Naive B cell (primary cell): Measurements from ENCODE around the gene CAMTA1. TPM values are rescaled to one million over a fixed set of nuclear protein-coding genes. Genes with fewer than 3 reads are reported as not detected.

Experiments
- ATAC-seq, 2 donors: fragments of 150-1000 bp; cut with Tn5 transposase; 2 replicates each; pipeline ENCODE4 v1.10.0; 2021; ENCODE audit warnings: low read depth in 2 of 2, mild to moderate bottlenecking in 2 of 2, moderate library complexity in 2 of 2
- DNase-seq: peaks from one replicate; pipeline ENCODE4 v3.0.0; 2022
- H3K27ac Mint-ChIP-seq, 6 donors: one replicate each; pipeline ENCODE4 v1.8.0; 2020 to 2022; ENCODE audit warnings: mild to moderate bottlenecking in 6 of 6, mixed read lengths in 6 of 6, moderate library complexity in 5 of 6, inconsistent platforms in 2 of 6
- H3K27me3 Mint-ChIP-seq, 3 donors: one replicate each; pipeline ENCODE4 v1.8.0; 2021 to 2022; ENCODE audit warnings: mixed read lengths in 3 of 3, mild to moderate bottlenecking in 1 of 3
- H3K36me3 Mint-ChIP-seq, 2 donors: one replicate each; pipeline ENCODE4 v1.8.0; 2020 to 2022; ENCODE audit warnings: mixed read lengths in 2 of 2, inconsistent platforms in 1 of 2, mild to moderate bottlenecking in 1 of 2
- H3K4me1 Mint-ChIP-seq, 3 donors: one replicate each; pipeline ENCODE4 v1.8.0; 2020 to 2022; ENCODE audit warnings: mixed read lengths in 3 of 3, inconsistent platforms in 1 of 3, mild to moderate bottlenecking in 1 of 3, moderate library complexity in 1 of 3
- H3K4me3 Mint-ChIP-seq, 8 donors: one replicate each; pipeline ENCODE4 v1.8.0; 2020 to 2022; ENCODE audit warnings: mild to moderate bottlenecking in 8 of 8, mixed read lengths in 8 of 8, moderate library complexity in 8 of 8, inconsistent platforms in 2 of 8
- H3K9me3 Mint-ChIP-seq, 7 donors: one replicate each; pipeline ENCODE4 v1.8.0; 2020 to 2022; ENCODE audit warnings: mixed read lengths in 7 of 7, mild to moderate bottlenecking in 5 of 7, inconsistent platforms in 2 of 7, moderate library complexity in 1 of 7
- polyA plus RNA-seq, 6 donors: library from polyadenylated mRNA; unstranded; fragments of 300-500 nt; fragmentation: Illumina TruSeq; gene quantifications; one replicate each; pipeline ENCODE4 v1.2.3, GENCODE V29; 2021; ENCODE audit warnings: low read depth in 6 of 6

Gene CAMTA1
- polyA plus RNA-seq, 6 donors from 2014 or later: 75.4 to 140 (median 88.8) TPM

DNA sequence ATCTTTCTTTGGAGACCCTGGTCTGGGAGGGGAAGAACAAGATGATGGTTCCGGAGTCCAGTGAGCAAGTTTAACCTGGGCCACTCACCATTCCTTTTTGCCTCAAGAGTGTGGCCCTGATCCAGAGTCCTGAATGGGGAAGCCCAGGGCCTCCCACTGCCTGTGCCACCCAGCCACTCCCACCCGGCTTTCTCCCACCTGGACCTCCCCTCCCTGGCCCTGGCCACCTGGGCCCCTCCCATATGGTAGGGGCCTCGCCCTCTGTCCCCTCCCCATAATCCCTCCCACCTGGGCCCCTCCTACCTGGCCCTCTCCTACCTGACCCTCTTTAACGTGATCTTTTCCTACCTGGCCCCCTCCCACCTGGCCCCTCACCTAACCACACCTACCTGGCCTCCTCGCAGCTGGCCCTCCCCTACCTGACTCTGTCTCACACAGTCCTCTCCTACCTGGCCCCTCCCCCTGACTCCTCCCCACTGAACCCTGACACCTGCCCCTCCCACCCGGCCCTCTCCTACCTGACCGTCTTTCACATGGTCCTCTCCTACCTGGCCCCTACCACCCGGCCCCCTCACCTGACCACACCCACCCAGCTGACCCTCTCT is 765.1 kb downstream of the CAMTA1 start:
- Mint-ChIP-seq H3K27me3 (peaks cover under 1 to 28% (median 27%) of the 10 kb centered on the region in 3 donors), H3K36me3 (no peaks in the 10 kb centered on the region), H3K9me3 (no peaks in the 10 kb centered on the region), H3K4me3 (no peak overlapping the region), H3K4me1 (peaks cover 0 to 6% (median under 1%) of the 10 kb centered on the region in 3 donors), H3K27ac (no peak overlapping the region)
- DNase-seq (no peak), ATAC-seq (no peak)

DNA sequence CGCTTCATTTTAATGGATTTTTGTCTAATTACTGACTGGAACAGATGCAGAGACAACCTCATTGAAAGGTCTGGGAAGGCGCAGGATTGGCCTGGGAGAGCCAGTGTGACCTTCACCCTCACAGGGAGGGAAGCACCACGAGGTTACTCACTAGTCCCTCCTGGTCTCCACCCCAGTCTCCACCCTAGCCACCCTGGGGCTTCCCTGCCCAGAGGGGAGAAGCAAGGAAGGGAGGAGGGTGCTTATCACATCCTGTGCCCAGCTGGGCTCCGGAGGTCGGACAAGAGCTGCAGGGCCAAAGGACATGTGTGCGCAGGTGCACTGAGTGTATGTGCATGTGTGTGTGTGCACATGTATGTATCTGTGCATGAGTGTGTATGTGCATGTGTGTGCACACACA is 765.7 kb downstream of the CAMTA1 start:
- Mint-ChIP-seq H3K36me3 (no peaks in the 10 kb centered on the region), H3K4me1 (peaks cover 0 to 6% (median 2%) of the 10 kb centered on the region in 3 donors), H3K27me3 (peaks cover 0 to 27% (median 25%) of the 10 kb centered on the region in 3 donors), H3K9me3 (no peaks in the 10 kb centered on the region), H3K4me3 (no peak overlapping the region), H3K27ac (no peak overlapping the region)
- no peak for ATAC-seq
- DNase-seq: no peak

DNA sequence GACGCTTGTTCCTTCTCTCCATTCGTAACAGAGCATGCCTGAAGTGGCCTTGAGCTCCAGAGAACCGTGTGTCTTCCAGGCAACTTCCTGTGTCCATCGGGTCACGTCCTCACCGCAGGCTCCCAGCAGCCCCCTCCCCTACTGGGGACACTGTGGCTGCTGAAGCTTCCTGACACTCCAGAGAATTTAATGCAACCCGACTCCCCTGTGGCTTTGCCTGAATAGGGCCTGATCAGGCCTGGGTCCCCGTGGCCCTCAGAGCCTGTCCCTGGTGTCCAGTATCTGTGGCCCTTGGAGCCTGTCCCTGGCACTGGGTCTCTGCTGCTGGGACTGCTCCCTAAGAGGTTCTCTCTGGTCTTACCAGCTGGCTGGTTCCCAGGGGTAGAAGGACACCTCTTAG is 766.2 kb downstream of the CAMTA1 start:
- DNase-seq: no peak
- ATAC-seq: no peak
- Mint-ChIP-seq H3K4me3 (no peak overlapping the region), H3K36me3 (no peaks in the 10 kb centered on the region), H3K9me3 (no peaks in the 10 kb centered on the region), H3K27me3 (peaks cover 0 to 28% (median 25%) of the 10 kb centered on the region in 3 donors), H3K4me1 (peaks cover 0 to 6% (median 2%) of the 10 kb centered on the region in 3 donors), H3K27ac (no peak overlapping the region)

DNA sequence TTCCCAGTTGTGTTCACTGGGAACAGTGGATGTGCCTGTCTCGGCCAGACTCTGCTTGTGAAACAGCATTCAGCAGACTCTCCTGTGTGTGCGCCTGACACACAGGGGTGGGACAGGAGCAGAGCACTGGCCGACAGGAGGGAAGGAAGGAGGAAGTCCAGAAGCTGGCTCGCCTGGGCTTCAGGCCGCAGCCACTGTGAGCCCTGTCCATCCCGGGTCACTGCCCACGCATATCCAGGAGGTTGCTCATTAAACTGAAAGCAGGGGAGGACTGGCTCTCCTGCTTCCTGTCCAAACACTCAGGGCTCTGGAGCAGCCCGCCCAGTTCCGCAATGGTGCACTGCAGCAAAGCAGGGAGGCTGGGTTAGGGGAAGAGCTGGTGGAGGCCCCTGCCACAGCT is 767.1 kb downstream of the CAMTA1 start:
- Mint-ChIP-seq H3K27ac (no peak overlapping the region), H3K27me3 (peaks cover 0 to 31% (median 25%) of the 10 kb centered on the region in 3 donors), H3K36me3 (no peaks in the 10 kb centered on the region), H3K4me3 (no peak overlapping the region), H3K9me3 (no peaks in the 10 kb centered on the region), H3K4me1 (peaks cover 0 to 6% (median 2%) of the 10 kb centered on the region in 3 donors)
- ATAC-seq (no peak), DNase-seq (no peak)

DNA sequence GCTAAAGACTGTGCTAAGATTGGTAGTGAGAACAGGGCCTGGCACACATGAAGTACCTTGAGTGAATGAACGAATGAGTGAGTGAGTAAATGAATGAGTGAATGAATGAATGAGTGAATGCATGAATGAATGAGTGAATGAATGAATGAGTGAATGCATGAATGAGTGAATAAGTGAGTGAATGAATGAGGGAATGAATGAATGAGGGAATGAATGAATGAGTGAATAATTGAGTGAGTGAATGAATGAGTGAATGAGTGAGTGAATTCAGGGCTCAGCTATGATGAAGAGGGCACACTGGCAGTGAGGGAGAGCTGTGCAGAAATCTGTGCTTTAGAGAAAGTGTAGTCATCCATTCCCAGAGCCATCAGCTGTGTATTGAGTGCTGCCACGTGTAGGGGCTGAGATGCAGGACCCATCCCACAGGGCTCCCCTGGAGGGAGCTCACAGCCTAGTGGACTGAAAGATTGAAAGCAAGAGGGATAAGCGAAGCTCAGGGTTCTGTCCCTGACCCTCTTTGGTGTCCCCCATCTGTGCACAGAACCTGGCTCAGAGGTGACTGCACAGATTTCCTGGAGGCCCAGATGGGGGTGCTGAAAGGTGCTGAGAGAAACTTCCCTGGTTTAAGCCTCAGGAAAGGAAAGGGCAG is 767.9 kb downstream of the CAMTA1 start:
- ATAC-seq (no peak), DNase-seq (no peak)
- peaks cover 0 to 6% (median 2%) of the 10 kb centered on the region in 3 donors for H3K4me1 Mint-ChIP-seq
- peak overlapping the region in 2 of 6 donors; percentile 54 to 70 for H3K27ac Mint-ChIP-seq
- no peaks in the 10 kb centered on the region for H3K9me3 Mint-ChIP-seq
- no peak overlapping the region for H3K4me3 Mint-ChIP-seq
- H3K36me3 Mint-ChIP-seq: no peaks in the 10 kb centered on the region
- H3K27me3 Mint-ChIP-seq: peaks cover 0 to 25% (median 17%) of the 10 kb centered on the region in 3 donors

DNA sequence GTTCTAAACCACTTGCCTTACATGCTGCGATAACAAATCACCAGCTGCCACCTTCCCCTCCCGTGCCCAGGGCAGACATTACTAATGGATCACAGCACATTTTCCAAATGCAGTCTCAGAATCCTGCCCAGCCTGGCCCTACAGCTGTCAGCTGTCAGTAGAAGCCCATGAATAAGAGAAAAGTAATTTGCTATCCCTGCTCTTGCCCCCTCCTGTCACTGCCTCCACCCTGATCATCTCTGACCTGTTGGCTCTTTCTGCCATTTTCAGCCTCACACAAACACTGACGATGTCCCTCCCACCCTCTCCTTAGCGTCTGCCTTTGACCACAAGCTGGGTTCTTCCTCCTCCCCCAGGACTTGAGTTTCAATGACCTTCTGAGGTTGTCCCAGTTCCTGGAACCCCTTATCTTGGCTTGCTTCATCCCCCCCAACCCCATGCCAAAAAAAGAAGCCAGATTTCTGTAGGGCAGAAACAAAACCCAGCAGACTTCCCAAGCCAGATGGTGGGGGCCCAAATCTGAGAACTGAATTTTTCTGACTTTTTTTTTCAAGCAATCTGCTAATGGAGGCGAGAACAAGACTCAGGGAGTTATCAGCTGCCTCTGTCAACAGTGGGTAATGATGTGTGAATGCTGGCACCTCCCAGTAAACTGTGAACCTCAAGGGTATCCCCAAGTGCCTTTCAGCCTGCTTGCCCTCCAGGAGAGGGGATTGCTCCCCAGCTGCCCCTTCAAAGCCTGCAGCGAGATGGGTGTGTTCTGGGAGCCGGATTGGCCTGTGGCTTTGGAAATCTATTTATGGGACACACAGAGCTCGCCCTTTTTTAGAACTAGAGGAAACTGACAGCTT is 769.4 kb downstream of the CAMTA1 start:
- Mint-ChIP-seq H3K27me3 (peaks cover 0 to 14% (median 11%) of the 10 kb centered on the region in 3 donors), H3K4me3 (no peak overlapping the region), H3K27ac (peak overlapping the region in 2 of 6 donors; percentile 59 to 61), H3K4me1 (peaks cover 0 to 4% (median 2%) of the 10 kb centered on the region in 3 donors), H3K36me3 (no peaks in the 10 kb centered on the region), H3K9me3 (no peaks in the 10 kb centered on the region)
- DNase-seq: no peak
- no peak for ATAC-seq

DNA sequence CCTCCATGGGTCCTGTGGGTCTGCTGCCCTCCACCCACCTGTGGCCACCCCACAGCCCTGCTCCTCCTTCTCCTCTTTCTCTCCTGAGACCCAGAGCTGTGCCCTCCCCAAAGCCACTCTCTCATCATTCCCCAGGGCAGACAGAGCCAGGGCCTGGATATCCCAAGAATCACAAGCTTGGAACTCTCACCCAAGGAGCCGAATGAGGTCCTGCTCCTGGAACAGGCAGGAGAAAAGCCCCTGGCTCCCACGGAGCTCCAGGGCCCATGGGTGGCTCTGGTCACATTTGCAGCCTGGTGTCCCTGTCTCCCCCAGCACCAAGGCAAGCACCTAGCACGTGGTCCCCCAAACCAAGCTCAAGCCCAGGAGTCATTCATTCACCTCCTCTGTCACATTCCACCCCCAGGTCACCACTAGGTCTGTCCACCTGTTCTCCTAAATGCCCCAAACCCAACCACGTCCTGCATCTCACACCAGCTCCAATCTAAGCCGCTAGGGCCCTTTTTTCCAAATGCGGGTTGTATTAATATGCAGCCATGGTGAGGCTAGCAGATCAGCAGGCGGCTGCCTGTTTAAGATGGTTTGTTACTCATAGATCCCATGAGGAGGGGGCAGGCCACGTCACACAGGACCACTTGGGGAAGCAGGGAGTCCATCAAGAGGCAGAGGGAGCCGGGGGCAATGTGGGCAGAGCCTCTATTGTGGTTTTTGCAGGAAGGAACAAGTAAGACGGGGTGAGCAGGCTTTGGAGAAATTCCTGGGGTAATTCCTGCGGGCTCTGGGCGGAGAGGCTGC is 770.3 kb downstream of the CAMTA1 start:
- H3K4me3 Mint-ChIP-seq: no peak overlapping the region

DNA sequence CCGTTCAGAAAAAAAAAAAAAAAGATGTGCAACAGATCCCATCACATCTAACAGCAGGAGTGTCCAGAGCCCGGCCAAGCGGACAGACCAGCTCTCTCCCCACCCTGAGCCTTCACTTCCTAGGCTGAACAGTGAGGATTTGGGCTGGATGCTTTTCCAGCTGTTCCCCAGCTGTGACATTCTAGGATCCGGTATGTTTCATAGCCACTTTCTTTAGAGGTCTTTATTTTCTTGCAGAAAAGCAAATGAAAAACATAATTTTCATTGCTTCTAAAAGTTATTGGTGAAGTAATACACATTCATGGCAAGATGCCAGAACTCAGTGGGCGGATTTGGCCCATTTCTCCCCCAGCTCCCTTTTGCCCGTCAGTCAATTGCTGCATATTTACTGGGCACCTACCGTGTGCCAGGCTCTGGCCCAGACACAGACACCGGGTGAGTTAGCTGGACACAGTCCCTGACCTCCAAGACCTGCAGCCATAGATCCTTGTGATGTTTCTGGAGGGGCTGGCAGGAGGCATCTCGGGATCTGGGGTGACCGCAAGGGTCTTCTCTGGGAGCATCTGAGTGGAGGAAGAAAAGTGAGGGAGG is 772.1 kb downstream of the CAMTA1 start:
- no peak for DNase-seq
- no peak overlapping the region for H3K4me3 Mint-ChIP-seq
- peaks cover 0 to 5% (median 4%) of the 10 kb centered on the region in 3 donors for H3K27me3 Mint-ChIP-seq
- H3K4me1 Mint-ChIP-seq: peaks cover 0 to 2% (median 0%) of the 10 kb centered on the region in 3 donors
- H3K27ac Mint-ChIP-seq: no peak overlapping the region
- no peaks in the 10 kb centered on the region for H3K36me3 Mint-ChIP-seq
- H3K9me3 Mint-ChIP-seq: no peaks in the 10 kb centered on the region
- no peak for ATAC-seq

More for the DNA sequence above, 770.3 kb downstream of the CAMTA1 start:
- Mint-ChIP-seq H3K4me1 (peaks cover 0 to 2% (median 0%) of the 10 kb centered on the region in 3 donors), H3K36me3 (no peaks in the 10 kb centered on the region), H3K9me3 (no peaks in the 10 kb centered on the region), H3K27me3 (peaks cover 0 to 10% (median 5%) of the 10 kb centered on the region in 3 donors), H3K27ac (peak overlapping the region in 1 of 6 donors; percentile 59)
- DNase-seq (no peak), ATAC-seq (no peak)

DNA sequence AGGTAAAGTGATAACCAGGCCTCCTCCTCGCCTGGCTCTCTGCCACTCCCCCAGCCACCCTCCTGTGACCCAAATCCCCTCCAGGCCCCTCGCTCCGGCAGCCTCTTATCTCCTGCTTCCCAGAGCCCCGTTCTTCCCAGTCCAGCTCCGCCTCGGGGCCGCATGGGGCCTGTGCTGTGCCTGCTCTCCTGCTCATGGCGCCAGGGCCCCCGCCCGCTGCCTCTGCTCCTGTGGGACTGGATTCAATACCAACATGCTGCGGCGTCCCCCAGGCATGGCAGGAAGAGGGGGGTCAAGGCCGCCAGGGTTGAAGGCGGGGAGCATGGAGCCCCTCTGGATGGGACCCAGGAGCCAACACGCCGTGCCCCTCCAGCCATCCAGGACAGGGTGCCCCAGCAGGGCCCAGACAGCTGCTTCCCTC is 772.8 kb downstream of the CAMTA1 start:
- no peak for DNase-seq
- Mint-ChIP-seq H3K4me3 (no peak overlapping the region), H3K9me3 (no peaks in the 10 kb centered on the region), H3K27ac (no peak overlapping the region), H3K4me1 (peaks cover 0 to 2% (median 0%) of the 10 kb centered on the region in 3 donors), H3K36me3 (no peaks in the 10 kb centered on the region), H3K27me3 (peaks cover 0 to 4% (median 0%) of the 10 kb centered on the region in 3 donors)
- no peak for ATAC-seq

DNA sequence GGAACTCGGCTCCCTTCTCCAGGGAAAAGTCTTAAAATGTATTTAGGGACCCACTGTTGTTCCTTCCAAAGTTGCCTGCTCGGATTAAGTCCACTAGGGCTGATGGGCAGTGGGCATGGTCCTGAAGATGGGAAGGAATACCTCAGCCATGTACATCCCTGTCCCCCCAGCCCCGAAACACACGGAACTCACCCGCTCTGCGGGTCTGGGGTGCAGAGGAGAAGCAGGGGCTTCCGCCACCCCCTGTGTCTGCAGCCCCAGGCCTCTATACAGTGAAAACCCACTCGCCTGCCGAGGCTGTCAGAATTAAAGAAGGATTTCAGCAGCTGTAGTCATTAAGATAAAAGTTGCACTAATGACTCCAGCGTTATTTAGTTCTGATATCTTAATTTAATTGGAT is 773.2 kb downstream of the CAMTA1 start:
- Mint-ChIP-seq H3K36me3 (no peaks in the 10 kb centered on the region), H3K4me1 (peaks cover 0 to 2% (median 0%) of the 10 kb centered on the region in 3 donors), H3K27me3 (peaks cover 0 to 4% (median 0%) of the 10 kb centered on the region in 3 donors), H3K4me3 (no peak overlapping the region), H3K27ac (no peak overlapping the region), H3K9me3 (no peaks in the 10 kb centered on the region)
- DNase-seq: no peak
- ATAC-seq: no peak

DNA sequence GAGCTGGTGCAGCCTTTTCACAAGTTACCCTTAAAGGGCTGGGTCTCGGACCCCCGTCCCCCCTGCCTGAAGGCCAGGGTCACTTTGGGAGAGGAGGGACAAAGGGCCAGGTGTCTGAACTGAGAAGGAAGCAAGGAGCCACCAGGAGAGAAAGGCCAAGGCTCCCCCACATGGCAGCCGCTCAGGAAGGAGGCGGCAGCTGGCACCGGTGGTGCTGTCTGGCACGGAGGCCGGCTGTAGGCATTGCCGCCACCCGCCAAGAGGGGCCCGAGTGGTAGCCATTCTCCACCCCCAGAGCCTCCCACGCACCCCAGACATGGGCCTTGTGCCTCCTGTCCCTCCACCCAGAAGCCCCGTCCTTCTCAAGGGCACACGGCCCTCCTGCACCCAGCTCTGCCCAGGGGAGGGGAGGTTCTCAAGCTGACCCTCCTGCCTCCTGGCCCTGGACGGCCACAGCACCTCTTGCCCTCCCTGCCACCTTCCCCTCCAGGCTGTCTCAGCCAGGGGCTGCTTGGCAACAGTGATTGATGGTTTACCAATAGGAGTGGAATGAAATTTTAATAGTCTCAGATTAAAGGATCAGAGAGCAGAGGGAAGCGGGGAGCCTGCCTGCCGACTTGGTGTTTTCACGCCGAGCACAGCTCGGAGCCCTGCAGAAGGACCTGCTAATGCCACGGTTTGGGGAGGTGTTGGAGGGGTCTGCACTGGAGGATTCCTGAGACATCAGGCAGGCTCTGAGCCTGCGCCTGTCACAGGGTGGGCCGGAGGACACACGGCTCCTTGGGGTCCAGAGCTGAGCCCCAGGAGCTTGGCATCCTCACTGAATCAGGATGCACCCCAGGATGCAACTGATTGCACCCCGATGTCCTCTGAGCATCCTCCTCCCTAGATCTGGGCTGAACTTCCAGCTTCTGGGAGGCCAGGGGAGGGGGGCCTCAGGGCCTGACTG is 773.9 kb downstream of the CAMTA1 start:
- Mint-ChIP-seq H3K9me3 (no peaks in the 10 kb centered on the region), H3K4me3 (no peak overlapping the region), H3K27ac (no peak overlapping the region), H3K36me3 (no peaks in the 10 kb centered on the region), H3K4me1 (peaks cover 0 to 2% (median 0%) of the 10 kb centered on the region in 3 donors), H3K27me3 (peaks cover 0 to 4% (median 0%) of the 10 kb centered on the region in 3 donors)
- ATAC-seq: no peak
- no peak for DNase-seq

DNA sequence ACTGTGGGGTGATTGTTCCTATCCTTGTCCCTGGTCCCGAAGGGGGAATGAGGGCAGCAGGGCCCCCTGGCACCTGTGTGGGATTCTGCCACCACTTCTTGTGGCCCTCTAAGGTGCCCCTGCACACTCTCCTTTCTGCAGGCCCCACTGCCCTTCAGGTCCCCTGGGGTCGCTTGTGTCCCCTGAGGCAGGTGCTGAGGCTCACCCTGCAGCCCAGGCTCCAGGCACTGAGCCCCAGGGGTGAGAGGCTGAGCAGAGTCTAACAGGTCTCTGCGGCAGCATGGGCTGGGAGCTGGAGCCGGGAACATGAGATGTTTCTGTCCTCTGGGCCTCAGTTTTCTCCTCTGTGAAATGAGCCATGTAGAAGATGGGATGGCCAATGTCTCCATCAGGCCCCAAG is 774.9 kb downstream of the CAMTA1 start:
- DNase-seq (no peak), ATAC-seq (no peak)
- Mint-ChIP-seq H3K27ac (no peak overlapping the region), H3K36me3 (no peaks in the 10 kb centered on the region), H3K27me3 (peaks cover 0 to 11% (median 8%) of the 10 kb centered on the region in 3 donors), H3K4me3 (no peak overlapping the region), H3K9me3 (no peaks in the 10 kb centered on the region), H3K4me1 (peaks cover 0 to 2% (median 0%) of the 10 kb centered on the region in 3 donors)
